ENCODE measurements around the gene DNAI2. TPM values are rescaled to one million over a fixed set of nuclear protein-coding genes. Genes with fewer than 3 reads are reported as not detected.

Gene DNAI2
- polyA plus RNA-seq, 2 of the 4 experiments (the other 2 are of a cell fraction) = not detected

DNA sequence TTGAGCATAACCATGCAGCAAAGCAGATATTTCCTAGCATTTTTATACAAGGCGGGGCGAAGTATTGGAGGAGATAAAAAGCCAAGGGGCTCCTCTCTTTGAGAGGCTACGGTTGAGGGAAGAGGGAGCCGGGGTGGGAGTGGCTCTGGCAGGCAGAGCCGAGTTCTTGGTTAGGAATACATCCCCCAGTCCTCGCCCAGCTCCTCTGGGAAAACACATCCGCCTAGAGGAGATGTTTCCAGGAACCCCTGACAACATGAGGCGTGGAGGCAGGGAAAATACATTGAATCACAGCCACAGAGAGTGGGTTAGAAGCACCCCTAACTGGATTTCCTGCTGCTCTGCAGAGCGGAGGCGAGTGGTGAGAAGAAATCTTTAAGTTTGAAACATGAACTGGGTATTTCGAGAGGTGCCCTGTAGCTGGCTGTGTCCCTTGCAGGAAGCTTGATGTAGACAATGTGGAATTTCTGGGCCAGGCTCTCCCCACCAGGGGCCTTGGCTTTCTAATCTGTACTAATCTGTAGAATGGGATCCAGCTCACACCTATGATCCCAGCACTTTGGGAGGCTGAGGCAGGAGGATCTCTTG lies 33.3 kb upstream of the DNAI2 start:
- no peak overlapping the region for H3K4me2 ChIP-seq
- ChIA-PET CTCF (interaction anchor here (0.7 to 1.2 kb wide), 5 partner anchors 11 to 206 kb away, joined by 3 to 4 read pairs (median 3); no protein-coding TSS in a partner anchor), POLR2A (no interaction called here)
- H3K4me1 ChIP-seq = no peaks in the 10 kb centered on the region
- ATAC-seq (no peak), DNase-seq (ENCODE audit: low read depth in 1 of 2, low spot score in 1 of 2) (no peak), FAIRE-seq (no peak)
- H3K4me3 ChIP-seq = no peak overlapping the region
- no peak overlapping the region for H3K27ac ChIP-seq
- TF ChIP-seq, protein P1, sequence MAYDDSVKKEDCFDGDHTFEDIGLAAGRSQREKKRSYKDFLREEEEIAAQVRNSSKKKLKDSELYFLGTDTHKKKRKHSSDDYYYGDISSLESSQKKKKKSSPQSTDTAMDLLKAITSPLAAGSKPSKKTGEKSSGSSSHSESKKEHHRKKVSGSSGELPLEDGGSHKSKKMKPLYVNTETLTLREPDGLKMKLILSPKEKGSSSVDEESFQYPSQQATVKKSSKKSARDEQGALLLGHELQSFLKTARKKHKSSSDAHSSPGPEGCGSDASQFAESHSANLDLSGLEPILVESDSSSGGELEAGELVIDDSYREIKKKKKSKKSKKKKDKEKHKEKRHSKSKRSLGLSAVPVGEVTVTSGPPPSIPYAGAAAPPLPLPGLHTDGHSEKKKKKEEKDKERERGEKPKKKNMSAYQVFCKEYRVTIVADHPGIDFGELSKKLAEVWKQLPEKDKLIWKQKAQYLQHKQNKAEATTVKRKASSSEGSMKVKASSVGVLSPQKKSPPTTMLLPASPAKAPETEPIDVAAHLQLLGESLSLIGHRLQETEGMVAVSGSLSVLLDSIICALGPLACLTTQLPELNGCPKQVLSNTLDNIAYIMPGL (CRISPR knock-in tag; IDR thresholded peaks at IDR 0.05; ENCODE audit: borderline replicate concordance) = no peak
- no peak for TF ChIP-seq HOXB13 (CRISPR knock-in tag; IDR thresholded peaks at IDR 0.05; ENCODE audit: low read depth)
- WGBS (ENCODE audit: missing lambda C conversion rate) = 56% methylated on average over 11 of the region's 11 CpGs
- H3K9me3 ChIP-seq = no peaks in the 10 kb centered on the region

- no peak overlapping the region for H3K4me2 ChIP-seq
- no peak overlapping the region for H3K27ac ChIP-seq
- TF ChIP-seq CBX2 (IDR thresholded peaks at IDR 0.05; ENCODE audit: borderline replicate concordance, low read depth) = no peak
- no peak for TF ChIP-seq HOXA7 (CRISPR knock-in tag; IDR thresholded peaks at IDR 0.05)
- TF ChIP-seq HDAC2 (IDR thresholded peaks at IDR 0.05) = no peak
- no peak for TF ChIP-seq HOXB13 (CRISPR knock-in tag; IDR thresholded peaks at IDR 0.05; ENCODE audit: low read depth)
- no peak for TF ChIP-seq HOXB5 (CRISPR knock-in tag; IDR thresholded peaks at IDR 0.05)
- no peak for TF ChIP-seq EHF (CRISPR knock-in tag; IDR thresholded peaks at IDR 0.05)
- no peak for TF ChIP-seq USF2 (IDR thresholded peaks at IDR 0.05)
- no peak for TF ChIP-seq TFCP2L1 (CRISPR knock-in tag; IDR thresholded peaks at IDR 0.05)
- TF ChIP-seq, protein P2, sequence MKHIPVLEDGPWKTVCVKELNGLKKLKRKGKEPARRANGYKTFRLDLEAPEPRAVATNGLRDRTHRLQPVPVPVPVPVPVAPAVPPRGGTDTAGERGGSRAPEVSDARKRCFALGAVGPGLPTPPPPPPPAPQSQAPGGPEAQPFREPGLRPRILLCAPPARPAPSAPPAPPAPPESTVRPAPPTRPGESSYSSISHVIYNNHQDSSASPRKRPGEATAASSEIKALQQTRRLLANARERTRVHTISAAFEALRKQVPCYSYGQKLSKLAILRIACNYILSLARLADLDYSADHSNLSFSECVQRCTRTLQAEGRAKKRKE (CRISPR knock-in tag; IDR thresholded peaks at IDR 0.05; ENCODE audit: low read depth) = no peak
- TF ChIP-seq E2F6 (IDR thresholded peaks at IDR 0.05; ENCODE audit: borderline replicate concordance, low read depth) = no peak
- TF ChIP-seq NFE2L2 (conservative IDR thresholded peaks at IDR 0.05; ENCODE audit: low read length) = no peak
- no peak for TF ChIP-seq RARB (CRISPR knock-in tag; IDR thresholded peaks at IDR 0.05)
- TF ChIP-seq, protein P3, sequence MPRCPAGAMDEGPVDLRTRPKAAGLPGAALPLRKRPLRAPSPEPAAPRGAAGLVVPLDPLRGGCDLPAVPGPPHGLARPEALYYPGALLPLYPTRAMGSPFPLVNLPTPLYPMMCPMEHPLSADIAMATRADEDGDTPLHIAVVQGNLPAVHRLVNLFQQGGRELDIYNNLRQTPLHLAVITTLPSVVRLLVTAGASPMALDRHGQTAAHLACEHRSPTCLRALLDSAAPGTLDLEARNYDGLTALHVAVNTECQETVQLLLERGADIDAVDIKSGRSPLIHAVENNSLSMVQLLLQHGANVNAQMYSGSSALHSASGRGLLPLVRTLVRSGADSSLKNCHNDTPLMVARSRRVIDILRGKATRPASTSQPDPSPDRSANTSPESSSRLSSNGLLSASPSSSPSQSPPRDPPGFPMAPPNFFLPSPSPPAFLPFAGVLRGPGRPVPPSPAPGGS (IDR thresholded peaks at IDR 0.05) = no peak
- no peak for TF ChIP-seq ZNF302 (CRISPR knock-in tag; IDR thresholded peaks at IDR 0.05)
- TF ChIP-seq EP300 (IDR thresholded peaks at IDR 0.05) = no peak
- H3K4me1 ChIP-seq = no peaks in the 10 kb centered on the region
- no peaks in the 10 kb centered on the region for H3K9me3 ChIP-seq
- ATAC-seq (no peak), DNase-seq (ENCODE audit: low read depth in 1 of 2, low spot score in 1 of 2) (no peak), FAIRE-seq (no peak)
- ChIA-PET CTCF (interaction anchor here (1.2 kb wide), 1 partner anchor 23 kb away, joined by 3 read pairs; no protein-coding TSS in a partner anchor), POLR2A (no interaction called here)
- whole genome bisulfite sequencing (ENCODE audit: missing lambda C conversion rate) = 58% methylated on average over 10 of the region's 10 CpGs
- H3K4me3 ChIP-seq = no peak overlapping the region
These were observed 32.6 kb upstream of the DNAI2 start for GRCh38 chr17:74241431-74241830.

DNA sequence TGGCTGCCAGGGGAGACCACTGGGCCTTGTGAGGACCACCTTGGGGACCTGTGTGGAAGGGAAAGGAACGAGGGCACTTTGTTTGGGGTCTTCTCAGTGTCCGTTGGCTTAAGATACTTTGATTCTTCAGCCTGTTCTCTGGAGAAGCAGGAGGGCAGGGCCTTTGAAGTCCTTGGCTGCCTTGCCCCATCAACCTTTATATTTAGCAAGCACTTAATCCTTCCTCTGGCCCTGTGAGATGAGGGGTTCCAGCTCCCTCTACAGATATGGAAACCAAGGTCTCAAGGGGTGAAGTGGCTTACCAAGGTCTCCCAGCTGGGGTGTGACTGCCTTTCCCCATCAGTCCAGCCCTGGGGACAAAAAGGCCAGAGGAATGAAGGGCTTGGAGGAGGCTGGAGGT lies 32.2 kb upstream of the DNAI2 start:
- Histone ChIP-seq H3K4me2 (no peak overlapping the region), H3K9me3 (no peaks in the 10 kb centered on the region), H3K4me1 (no peaks in the 10 kb centered on the region), H3K4me3 (no peak overlapping the region), H3K27ac (no peak overlapping the region)
- WGBS (ENCODE audit: missing lambda C conversion rate) = 54% methylated on average over 2 of the region's 2 CpGs
- no peak for ATAC-seq
- CTCF ChIA-PET = no interaction called here
- no peak for DNase-seq (ENCODE audit: low read depth in 1 of 2, low spot score in 1 of 2)
- FAIRE-seq = no peak
- POLR2A ChIA-PET = no interaction called here
- no peak for TF ChIP-seq FOSB (CRISPR knock-in tag; IDR thresholded peaks at IDR 0.05)
- TF ChIP-seq EP300 (IDR thresholded peaks at IDR 0.05) = no peak
- TF ChIP-seq, protein P4, sequence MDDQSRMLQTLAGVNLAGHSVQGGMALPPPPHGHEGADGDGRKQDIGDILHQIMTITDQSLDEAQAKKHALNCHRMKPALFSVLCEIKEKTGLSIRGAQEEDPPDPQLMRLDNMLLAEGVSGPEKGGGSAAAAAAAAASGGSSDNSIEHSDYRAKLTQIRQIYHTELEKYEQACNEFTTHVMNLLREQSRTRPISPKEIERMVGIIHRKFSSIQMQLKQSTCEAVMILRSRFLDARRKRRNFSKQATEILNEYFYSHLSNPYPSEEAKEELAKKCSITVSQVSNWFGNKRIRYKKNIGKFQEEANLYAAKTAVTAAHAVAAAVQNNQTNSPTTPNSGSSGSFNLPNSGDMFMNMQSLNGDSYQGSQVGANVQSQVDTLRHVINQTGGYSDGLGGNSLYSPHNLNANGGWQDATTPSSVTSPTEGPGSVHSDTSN (IDR thresholded peaks at IDR 0.05) = no peak
- TF ChIP-seq HDAC2 (IDR thresholded peaks at IDR 0.05) = no peak
- TF ChIP-seq, protein P1 (CRISPR knock-in tag; IDR thresholded peaks at IDR 0.05; ENCODE audit: borderline replicate concordance) = no peak
- no peak for TF ChIP-seq EHF (CRISPR knock-in tag; IDR thresholded peaks at IDR 0.05)
- no peak for TF ChIP-seq GATA3 (IDR thresholded peaks at IDR 0.05; ENCODE audit: borderline replicate concordance)
- TF ChIP-seq RFX5 (IDR thresholded peaks at IDR 0.05) = no peak
- no peak for TF ChIP-seq SMC3 (IDR thresholded peaks at IDR 0.05)
- TF ChIP-seq MAFK (IDR thresholded peaks at IDR 0.05; ENCODE audit: partially characterized antibody) = no peak
- TF ChIP-seq CBX2 (IDR thresholded peaks at IDR 0.05; ENCODE audit: borderline replicate concordance, low read depth) = no peak
- no peak for TF ChIP-seq JUN (IDR thresholded peaks at IDR 0.05)
- TF ChIP-seq HOXA7 (CRISPR knock-in tag; IDR thresholded peaks at IDR 0.05) = no peak
